ENCODE results near the gene CHD1L.

Gene CHD1L

GRCh38 chr1:147341246-147341645 lies 98.8 kb downstream of the CHD1L start:
- no peak overlapping the region for H3K27ac ChIP-seq
- TF ChIP-seq CTCF (IDR thresholded peaks at IDR 0.05) = no peak
